Measurements from ENCODE around the gene CTSC. TPM values are rescaled to one million over a fixed set of nuclear protein-coding genes. Genes with fewer than 3 reads are reported as not detected.

CTSC gene
- total RNA-seq, 1 experiment from 2014 or later: 38.0 TPM

GRCh38 chr11:88377646-88378045 is 40.1 kb upstream of the CTSC start:
- BruUV-seq (replicated peaks): no TSS peak
- no peak overlapping the region for H3K9ac ChIP-seq (ENCODE audit: low read length)
- no peaks in the 10 kb centered on the region for H3K27me3 ChIP-seq (ENCODE audit: insufficient read depth, low read length)
- RAD21 ChIA-PET (ENCODE audit: low non-redundant PET in 1 of 2, low total read pairs in 2 of 2, uncharacterized antibody in 2 of 2, unreplicated experiment in 2 of 2): no interaction called here
- H3K27ac ChIP-seq (ENCODE audit: low read depth, low read length): no peak overlapping the region
- no peaks in the 10 kb centered on the region for H3K79me2 ChIP-seq (ENCODE audit: insufficient read depth, low read length)
- H3K4me2 ChIP-seq (ENCODE audit: low read length): no peak overlapping the region
- no peaks in the 10 kb centered on the region for H3K4me1 ChIP-seq (ENCODE audit: control insufficient read depth in 1 of 2, insufficient read depth in 2 of 2, low read length in 2 of 2)
- H3K4me3 ChIP-seq (replicated peaks in 1 of 2; ENCODE audit: low read depth in 1 of 2, low read length in 2 of 2): no peak overlapping the region
- H3K36me3 ChIP-seq (ENCODE audit: control insufficient read depth in 1 of 2, insufficient read depth in 2 of 2, low read length in 2 of 2): no peaks in the 10 kb centered on the region
- intact Hi-C loops (cut with micrococcal nuclease): no loop called here
- no peaks in the 10 kb centered on the region for H4K20me1 ChIP-seq (ENCODE audit: insufficient read depth)
- DNase-seq (ENCODE audit: low read depth, low spot score) (no peak), ATAC-seq (no peak)
- TF ChIP-seq ELF1 (IDR thresholded peaks at IDR 0.05; ENCODE audit: borderline replicate concordance, low read depth) (no peak), ATF3 (IDR thresholded peaks at IDR 0.05) (no peak)
- H2AFZ ChIP-seq (ENCODE audit: low read depth, low read length, poor library complexity, severe bottlenecking): no peak overlapping the region
- POLR2A ChIA-PET: no interaction called here
- CTCF ChIA-PET: no interaction called here
- no peaks in the 10 kb centered on the region for H3K9me2 ChIP-seq (ENCODE audit: insufficient read depth)
- no peaks in the 10 kb centered on the region for H3K9me3 ChIP-seq (ENCODE audit: control insufficient read depth in 1 of 2, insufficient read depth in 1 of 2, low read depth in 1 of 2, low read length in 2 of 2)

GRCh38 chr11:88377144-88377543 is 39.6 kb upstream of the CTSC start:
- ATAC-seq: no peak
- no TSS peak for BruUV-seq (replicated peaks)
- Histone ChIP-seq H3K79me2 (ENCODE audit: insufficient read depth, low read length) (no peaks in the 10 kb centered on the region), H2AFZ (ENCODE audit: low read depth, low read length, poor library complexity, severe bottlenecking) (no peak overlapping the region), H3K27me3 (ENCODE audit: insufficient read depth, low read length) (no peaks in the 10 kb centered on the region), H3K9me2 (ENCODE audit: insufficient read depth) (no peaks in the 10 kb centered on the region), H3K9ac (ENCODE audit: low read length) (no peak overlapping the region), H3K36me3 (ENCODE audit: control insufficient read depth in 1 of 2, insufficient read depth in 2 of 2, low read length in 2 of 2) (no peaks in the 10 kb centered on the region), H3K9me3 (ENCODE audit: control insufficient read depth in 1 of 2, insufficient read depth in 1 of 2, low read depth in 1 of 2, low read length in 2 of 2) (no peaks in the 10 kb centered on the region), H3K27ac (ENCODE audit: low read depth, low read length) (no peak overlapping the region), H4K20me1 (ENCODE audit: insufficient read depth) (no peaks in the 10 kb centered on the region), H3K4me1 (ENCODE audit: control insufficient read depth in 1 of 2, insufficient read depth in 2 of 2, low read length in 2 of 2) (no peaks in the 10 kb centered on the region), H3K4me2 (ENCODE audit: low read length) (no peak overlapping the region), H3K4me3 (replicated peaks in 1 of 2; ENCODE audit: low read depth in 1 of 2, low read length in 2 of 2) (no peak overlapping the region)
- intact Hi-C loops (cut with micrococcal nuclease): no loop called here
- ChIA-PET CTCF (no interaction called here), RAD21 (ENCODE audit: low non-redundant PET in 1 of 2, low total read pairs in 2 of 2, uncharacterized antibody in 2 of 2, unreplicated experiment in 2 of 2) (no interaction called here), POLR2A (no interaction called here)
- no peak for TF ChIP-seq EGR1 (IDR thresholded peaks at IDR 0.05; ENCODE audit: low read depth)
- no peak for TF ChIP-seq EZH2 (IDR thresholded peaks at IDR 0.05)
- no peak for TF ChIP-seq ZNF274 (IDR thresholded peaks at IDR 0.05; ENCODE audit: low read depth, low read length)
- no peak for TF ChIP-seq SRF (IDR thresholded peaks at IDR 0.05; ENCODE audit: low read depth)
- TF ChIP-seq FOSL1 (IDR thresholded peaks at IDR 0.05; ENCODE audit: low read depth): no peak
- TF ChIP-seq SIN3A (IDR thresholded peaks at IDR 0.05; ENCODE audit: low read depth): no peak
- no peak for TF ChIP-seq RAD21 (IDR thresholded peaks at IDR 0.05; ENCODE audit: low read depth)
- no peak for TF ChIP-seq CEBPB (IDR thresholded peaks at IDR 0.05; ENCODE audit: low read depth)
- no peak for TF ChIP-seq ZBTB33 (IDR thresholded peaks at IDR 0.05; ENCODE audit: extremely low read depth, insufficient replicate concordance, low read length)
- TF ChIP-seq ZFX (IDR thresholded peaks at IDR 0.05): no peak
- no peak for TF ChIP-seq EZH2phosphoT487 (IDR thresholded peaks at IDR 0.05; ENCODE audit: borderline replicate concordance)
- TF ChIP-seq JUND (IDR thresholded peaks at IDR 0.05): no peak
- TF ChIP-seq SP1 (IDR thresholded peaks at IDR 0.05; ENCODE audit: low read depth): no peak
- no peak for TF ChIP-seq POLR2AphosphoS5 (IDR thresholded peaks at IDR 0.05; ENCODE audit: low read depth, low read length)
- no peak for TF ChIP-seq TCF7L2 (IDR thresholded peaks at IDR 0.05; ENCODE audit: borderline replicate concordance, extremely low read depth, insufficient read depth, insufficient read length)
- DNase-seq (ENCODE audit: low read depth, low spot score): no peak

Data from HCT116 (cell line).